H1 (cell line): ENCODE results near the gene TRMT61A. TPM values are rescaled to one million over a fixed set of nuclear protein-coding genes. Genes with fewer than 3 reads are reported as not detected.

Experiments
- TEAD4 ChIP-seq: IDR thresholded peaks from 2 replicates; pipeline ENCODE4 v1.6.1; 2012; ENCODE audit warnings: low read depth, low read length, inconsistent platforms, mixed read lengths
- polyA plus RNA-seq, 7 experiments: library from polyadenylated mRNA; depleted of rRNA in 3 of 7; stranded (reverse) in 5 of 7; unstranded in 2 of 7; fragments of >200 nt in 5 of 7; fragments of 200-250 nt in 2 of 7; gene quantifications; 1 replicate in 5 of 7; 2 replicates in 1 of 7; 4 replicates in 1 of 7; pipeline versions ENCODE4 v1.2.1 to v1.2.3, GENCODE V29; 2011 to 2013; ENCODE audit warnings: missing spikeins in 2 of 7, mixed read lengths in 2 of 7
- total RNA-seq: library from RNA; stranded (reverse); fragmentation: NEBNext Ultra II Directional; extraction: Animal tissue kit (Norgen Biotek cat#: 25700); gene quantifications from 2 replicates; pipeline ENCODE4 v1.2.1, GENCODE V29; 2021

The TRMT61A gene
- total and polyA plus RNA-seq, 2 of the 8 experiments (the other 6 are each of a cell fraction or from before 2014, with no cell fraction given), result 15.8 to 19.0 TPM

DNA sequence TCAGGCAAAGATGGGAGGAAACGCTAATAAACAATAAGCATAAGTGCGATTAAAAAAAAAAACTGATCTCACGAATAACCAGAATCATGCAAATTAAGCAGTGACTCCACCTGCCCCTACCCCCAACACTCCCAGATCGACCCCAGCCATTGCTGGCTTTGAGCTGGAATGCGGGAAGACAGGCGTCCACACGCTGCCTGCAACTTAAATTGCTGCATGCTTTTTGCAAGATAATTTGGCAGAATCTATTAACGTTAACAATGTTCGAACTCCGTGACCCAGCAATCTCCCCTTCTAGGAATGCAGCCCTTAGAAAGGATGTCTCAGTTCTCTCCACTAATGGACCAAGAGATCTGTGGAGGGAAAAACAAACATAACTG, 5.4 kb upstream of the TRMT61A start (continued):
- peak; percentile 63; the same call in 1 of the 2 replicates for TF ChIP-seq TEAD4
